Fibroblast of pulmonary artery (primary cell): ENCODE data around the gene SMG7.

Experiments used
- DNase-seq: peaks from one replicate; pipeline ENCODE4 v3.0.0-alpha.2; 2010; ENCODE audit warnings: low read depth
- H3K4me3 ChIP-seq: replicated peaks from 2 replicates; pipeline ENCODE4 v1.5.1; 2011; ENCODE audit warnings: low read depth, mild to moderate bottlenecking, control low read depth, low read length, moderate library complexity
- TF ChIP-seq, protein P1 (sequence below): IDR thresholded peaks from 2 replicates; pipeline ENCODE4 v1.5.1; 2011; ENCODE audit warnings: mild to moderate bottlenecking, control low read depth, low read length, inconsistent platforms; ENCODE audit errors: missing control alignments

Gene SMG7

DNA sequence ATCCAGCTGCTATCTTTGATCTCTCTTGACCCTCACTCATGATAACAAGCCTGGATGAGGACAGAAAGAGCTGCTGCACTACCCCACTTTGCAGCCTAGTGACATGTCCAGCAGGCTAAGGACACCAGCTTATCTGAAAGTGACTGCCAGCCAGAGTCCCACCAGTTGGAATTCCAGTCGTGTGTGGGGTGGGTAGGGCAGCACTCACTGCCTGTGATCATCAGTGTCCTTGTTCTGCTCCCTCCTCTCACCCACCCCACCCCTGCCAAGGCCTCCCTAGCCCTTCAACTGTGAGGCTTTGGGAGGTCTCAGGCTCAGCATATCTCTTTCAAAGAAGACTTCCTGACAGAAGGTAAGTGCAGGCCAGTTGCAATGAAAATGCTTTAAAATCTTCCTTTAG, 38.6 kb upstream of the SMG7 start:
- DNase-seq, result no peak
- no peak overlapping the region for H3K4me3 ChIP-seq
- TF ChIP-seq, protein P1, sequence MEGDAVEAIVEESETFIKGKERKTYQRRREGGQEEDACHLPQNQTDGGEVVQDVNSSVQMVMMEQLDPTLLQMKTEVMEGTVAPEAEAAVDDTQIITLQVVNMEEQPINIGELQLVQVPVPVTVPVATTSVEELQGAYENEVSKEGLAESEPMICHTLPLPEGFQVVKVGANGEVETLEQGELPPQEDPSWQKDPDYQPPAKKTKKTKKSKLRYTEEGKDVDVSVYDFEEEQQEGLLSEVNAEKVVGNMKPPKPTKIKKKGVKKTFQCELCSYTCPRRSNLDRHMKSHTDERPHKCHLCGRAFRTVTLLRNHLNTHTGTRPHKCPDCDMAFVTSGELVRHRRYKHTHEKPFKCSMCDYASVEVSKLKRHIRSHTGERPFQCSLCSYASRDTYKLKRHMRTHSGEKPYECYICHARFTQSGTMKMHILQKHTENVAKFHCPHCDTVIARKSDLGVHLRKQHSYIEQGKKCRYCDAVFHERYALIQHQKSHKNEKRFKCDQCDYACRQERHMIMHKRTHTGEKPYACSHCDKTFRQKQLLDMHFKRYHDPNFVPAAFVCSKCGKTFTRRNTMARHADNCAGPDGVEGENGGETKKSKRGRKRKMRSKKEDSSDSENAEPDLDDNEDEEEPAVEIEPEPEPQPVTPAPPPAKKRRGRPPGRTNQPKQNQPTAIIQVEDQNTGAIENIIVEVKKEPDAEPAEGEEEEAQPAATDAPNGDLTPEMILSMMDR, result no peak

DNA sequence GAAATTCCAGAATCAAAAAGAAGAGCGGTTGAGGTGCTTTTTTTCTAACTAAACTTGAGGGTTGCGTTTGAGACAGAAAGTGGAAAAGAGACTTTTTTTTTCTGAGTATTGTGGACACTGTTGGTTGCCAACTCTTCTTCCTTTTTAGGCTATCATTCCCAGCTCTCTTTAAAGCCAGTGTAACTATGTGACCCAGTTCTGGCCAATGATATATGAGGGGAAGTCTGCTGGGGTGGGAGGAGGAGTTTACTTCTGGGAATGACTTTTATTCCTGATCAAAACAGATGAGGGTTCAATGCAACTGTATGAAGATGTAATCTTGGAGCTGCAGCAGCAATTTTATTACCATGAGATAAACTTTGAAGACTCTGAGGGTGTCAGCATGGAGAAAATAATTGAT, 36.8 kb upstream of the SMG7 start:
- no peak for DNase-seq
- H3K4me3 ChIP-seq, result no peak overlapping the region
- TF ChIP-seq, protein P1, result no peak

DNA sequence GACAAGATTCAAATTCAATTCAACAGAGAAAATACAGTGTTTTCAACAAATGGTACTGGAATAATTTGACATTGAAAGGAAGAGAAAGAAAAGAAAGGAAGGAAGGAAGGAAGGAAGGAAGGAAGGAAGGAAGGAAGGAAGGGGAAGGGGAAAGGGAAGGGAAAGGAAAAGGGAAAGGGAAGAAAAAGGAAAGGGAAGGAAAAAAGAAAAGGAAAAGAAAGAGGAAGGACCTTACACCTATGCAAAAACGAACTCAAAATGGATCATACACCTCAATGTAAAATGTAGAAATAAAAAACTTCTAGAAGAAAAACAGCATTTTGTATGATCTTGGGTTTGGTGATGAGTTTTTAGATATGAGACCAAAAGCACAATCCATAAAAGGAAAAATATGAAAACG, 34.2 kb upstream of the SMG7 start:
- TF ChIP-seq, protein P1, result no peak
- no peak overlapping the region for H3K4me3 ChIP-seq
- DNase-seq, result no peak

DNA sequence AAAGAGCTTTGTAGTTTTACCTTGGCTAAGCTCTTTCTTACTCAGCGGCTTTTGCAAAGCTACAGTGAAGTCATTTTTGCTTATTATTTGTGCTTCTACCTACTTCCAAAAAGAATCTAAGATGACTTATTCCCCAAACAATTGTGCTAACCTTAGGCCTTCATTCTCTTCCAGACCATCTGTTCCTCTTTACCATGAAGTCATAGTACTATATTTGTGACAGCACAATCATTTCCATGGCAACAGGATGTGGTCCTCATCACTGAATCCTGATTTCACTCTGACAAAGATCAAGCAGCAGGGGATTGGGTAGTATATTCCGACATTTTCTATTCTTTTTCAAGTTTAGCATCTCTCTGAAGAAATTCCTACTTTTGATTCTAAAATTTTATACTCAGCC, 29.3 kb upstream of the SMG7 start:
- TF ChIP-seq, protein P1, result no peak
- H3K4me3 ChIP-seq, result no peak overlapping the region
- DNase-seq, result peak; percentile 22

DNA sequence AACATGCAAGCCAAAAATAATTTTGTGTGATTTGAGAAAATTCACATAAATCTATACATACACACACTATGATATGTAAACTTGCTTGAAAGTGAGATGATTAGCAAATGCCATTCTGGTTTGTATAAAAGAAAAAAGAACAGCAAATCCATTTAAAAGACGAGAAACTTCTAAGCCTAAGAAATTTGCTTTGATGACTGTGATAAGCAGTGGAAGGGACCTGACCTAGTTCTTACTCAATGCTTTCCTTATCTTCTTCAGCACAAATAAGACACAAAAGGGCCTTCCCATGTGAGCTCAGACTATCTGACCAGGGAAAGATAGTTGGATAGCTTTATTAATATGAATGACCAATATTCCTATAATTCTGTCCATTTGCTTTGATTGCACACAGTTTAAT, 28.8 kb upstream of the SMG7 start:
- DNase-seq, result no peak
- TF ChIP-seq, protein P1, result no peak
- no peak overlapping the region for H3K4me3 ChIP-seq

DNA sequence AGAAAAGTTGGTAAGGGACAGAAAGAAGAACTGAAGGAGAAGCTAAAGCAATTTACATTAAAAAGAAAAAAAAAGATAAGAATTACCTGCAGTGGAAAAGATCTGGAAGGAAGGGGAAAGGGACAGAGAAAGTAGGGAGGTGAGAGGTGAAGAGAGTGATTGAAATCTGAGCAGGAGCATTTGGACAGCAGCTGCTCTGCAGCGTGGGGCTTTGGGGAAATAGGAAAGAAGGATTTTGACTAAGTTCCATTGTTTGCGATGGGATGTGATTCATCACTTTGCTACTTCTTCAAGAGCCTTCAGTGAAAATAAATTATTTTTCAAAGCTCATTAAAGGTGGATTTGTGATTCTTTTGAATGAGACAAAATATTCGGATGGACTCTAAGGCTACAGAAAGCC, 28.1 kb upstream of the SMG7 start:
- TF ChIP-seq, protein P1, result no peak
- no peak overlapping the region for H3K4me3 ChIP-seq
- peak; percentile 66 for DNase-seq

DNA sequence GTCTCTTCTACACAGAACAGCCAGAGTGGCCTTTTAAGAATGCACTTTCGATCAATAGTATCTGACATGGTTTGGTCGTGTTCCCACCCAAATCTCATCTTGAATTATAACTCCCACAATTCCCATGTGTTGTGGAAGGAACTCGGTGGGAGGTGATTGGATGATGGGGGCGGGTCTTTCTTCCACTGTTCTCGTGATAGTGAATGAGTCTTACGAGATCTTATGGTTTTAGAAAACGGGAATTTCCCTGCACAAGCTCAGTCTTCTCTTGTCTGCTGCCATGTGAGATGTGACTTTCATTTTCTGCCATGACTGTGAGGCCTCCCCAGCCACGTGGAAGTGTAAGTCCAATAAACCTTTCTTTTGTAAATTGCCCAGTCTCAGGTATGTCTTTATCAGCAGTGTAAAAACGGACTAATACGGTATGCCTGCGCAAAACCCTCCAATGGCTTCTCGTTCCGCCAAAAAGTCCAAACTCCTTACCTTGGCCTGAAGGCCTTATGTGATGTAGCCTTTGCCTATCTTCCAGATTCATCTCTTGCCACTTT, 23.0 kb upstream of the SMG7 start:
- no peak overlapping the region for H3K4me3 ChIP-seq
- no peak for DNase-seq
- TF ChIP-seq, protein P1, result no peak
